Measurements from ENCODE around the gene PPP6R2.

PPP6R2 gene

GRCh38 chr22:50447576-50448551 is 104.7 kb downstream of the PPP6R2 start:
- TF ChIP-seq KLF17 (tag by site-specific recombination; IDR thresholded peaks at IDR 0.05) (no peak), ZNF76 (tag by site-specific recombination; IDR thresholded peaks at IDR 0.05; ENCODE audit: borderline replicate concordance, low read depth) (no peak), REST (tag by site-specific recombination; IDR thresholded peaks at IDR 0.05) (0 out of 2 replicates have a peak, but pooled peaks have one; percentile 30), ZFHX2 (tag by site-specific recombination; conservative IDR thresholded peaks at IDR 0.05) (no peak), ZNF133 (tag by site-specific recombination; IDR thresholded peaks at IDR 0.05) (no peak), ZNF792 (tag by site-specific recombination; IDR thresholded peaks at IDR 0.05) (no peak), ZNF548 (tag by site-specific recombination; IDR thresholded peaks at IDR 0.05) (no peak), MZF1 (tag by site-specific recombination; IDR thresholded peaks at IDR 0.05; ENCODE audit: borderline replicate concordance) (no peak), ZNF174 (tag by site-specific recombination; IDR thresholded peaks at IDR 0.05) (no peak), ZNF768 (tag by site-specific recombination; IDR thresholded peaks at IDR 0.05) (no peak), KLF9 (tag by site-specific recombination; IDR thresholded peaks at IDR 0.05; ENCODE audit: low read depth) (no peak), OVOL3 (tag by site-specific recombination; IDR thresholded peaks at IDR 0.05) (no peak), SP2 (tag by site-specific recombination; IDR thresholded peaks at IDR 0.05) (no peak), ZNF292 (tag by site-specific recombination; IDR thresholded peaks at IDR 0.05; ENCODE audit: borderline replicate concordance, low read depth) (no peak), ZNF202 (tag by site-specific recombination; IDR thresholded peaks at IDR 0.05; ENCODE audit: borderline replicate concordance) (no peak), GLIS2 (tag by site-specific recombination; IDR thresholded peaks at IDR 0.05) (peak; percentile 24; the same call in 1 of the 2 replicates), ZNF132 (tag by site-specific recombination; IDR thresholded peaks at IDR 0.05; ENCODE audit: borderline replicate concordance) (no peak)
- ChIA-PET CTCF (interaction anchor here (0.7 kb wide), 1 partner anchor 9 kb away, joined by 5 read pairs; no protein-coding TSS in a partner anchor), POLR2A (interaction anchor here (0.6 kb wide), 2 partner anchors 22 to 52 kb away, joined by 3 read pairs; no protein-coding TSS in a partner anchor)
- no peaks in the 10 kb centered on the region for H3K9me3 ChIP-seq (ENCODE audit: control insufficient read depth, insufficient read depth, low read depth, low read length)
- H3K4me1 ChIP-seq (ENCODE audit: control insufficient read depth, insufficient read depth, low read length), result no peaks in the 10 kb centered on the region; the same call in 1 of the 2 replicates
- H3K4me3 ChIP-seq (ENCODE audit: low read depth, low read length), result no peak overlapping the region
- H3K27ac ChIP-seq (ENCODE audit: extremely low read depth, low read depth, low read length), result no peak overlapping the region
- H3K36me3 ChIP-seq (ENCODE audit: control insufficient read depth in 2 of 2, insufficient read depth in 1 of 2, low read length in 2 of 2), result peaks cover 35 to 85% of the 10 kb centered on the region in 2 experiments

GRCh38 chr22:50452649-50453048 is 109.5 kb downstream of the PPP6R2 start:
- POLR2A ChIA-PET, result interaction anchor here (0.7 to 1.0 kb wide), 2 partner anchors 14 to 84 kb away, joined by 3 to 8 read pairs; no protein-coding TSS in a partner anchor
- H3K4me3 ChIP-seq (ENCODE audit: low read depth, low read length), result no peak overlapping the region
- H3K9me3 ChIP-seq (ENCODE audit: control insufficient read depth, insufficient read depth, low read depth, low read length), result no peaks in the 10 kb centered on the region
- peaks cover 35 to 88% of the 10 kb centered on the region in 2 experiments for H3K36me3 ChIP-seq (ENCODE audit: control insufficient read depth in 2 of 2, insufficient read depth in 1 of 2, low read length in 2 of 2)
- H3K4me1 ChIP-seq (ENCODE audit: control insufficient read depth, insufficient read depth, low read length), result no peaks in the 10 kb centered on the region
- CTCF ChIA-PET, result interaction anchor here (0.5 to 3.2 kb wide), 6 partner anchors 21 to 246 kb away, joined by 3 to 13 read pairs (median 4); partner anchors contain the start of gene SCO2
- H3K27ac ChIP-seq (ENCODE audit: extremely low read depth, low read depth, low read length), result no peak overlapping the region
- TF ChIP-seq ZEB2 (tag by site-specific recombination; IDR thresholded peaks at IDR 0.05) (peak; percentile 34; the same call in 1 of the 2 replicates), ZBTB21 (tag by site-specific recombination; IDR thresholded peaks at IDR 0.05) (peak; percentile 52; the same call in 1 of the 2 replicates), PATZ1 (tag by site-specific recombination; IDR thresholded peaks at IDR 0.05) (peak; percentile 67), SP7 (tag by site-specific recombination; IDR thresholded peaks at IDR 0.05) (0 out of 2 replicates have a peak, but pooled peaks have one; percentile 27), ZNF362 (tag by site-specific recombination; IDR thresholded peaks at IDR 0.05) (peak; percentile 65), ZSCAN4 (tag by site-specific recombination; IDR thresholded peaks at IDR 0.05) (peak; percentile 11; the same call in 1 of the 2 replicates), ZNF184 (tag by site-specific recombination; IDR thresholded peaks at IDR 0.05) (no peak), ZNF121 (tag by site-specific recombination; IDR thresholded peaks at IDR 0.05) (no peak)
